Epithelial cell of esophagus (primary cell): Measurements from ENCODE around the gene TUBD1.
"Not testable (repeated sequence)": the region's sequence is repeated elsewhere in the genome, so short reads cannot be mapped to it uniquely, and the experiment has no call there.

Source experiments
- DNase-seq: peaks from one replicate; pipeline ENCODE4 v3.0.0; 2010; ENCODE audit warnings: low read depth
- H3K4me3 ChIP-seq: 2 replicates; pipeline ENCODE4 v1.5.1; 2011; ENCODE audit warnings: mild to moderate bottlenecking, low read length, control low read depth
- CTCF ChIP-seq: IDR thresholded peaks from 2 replicates; pipeline ENCODE4 v1.5.1; 2011; ENCODE audit warnings: low read depth, mild to moderate bottlenecking, low read length, control low read depth, inconsistent platforms; ENCODE audit not compliant: insufficient read depth; ENCODE audit errors: missing control alignments

Gene TUBD1

DNA sequence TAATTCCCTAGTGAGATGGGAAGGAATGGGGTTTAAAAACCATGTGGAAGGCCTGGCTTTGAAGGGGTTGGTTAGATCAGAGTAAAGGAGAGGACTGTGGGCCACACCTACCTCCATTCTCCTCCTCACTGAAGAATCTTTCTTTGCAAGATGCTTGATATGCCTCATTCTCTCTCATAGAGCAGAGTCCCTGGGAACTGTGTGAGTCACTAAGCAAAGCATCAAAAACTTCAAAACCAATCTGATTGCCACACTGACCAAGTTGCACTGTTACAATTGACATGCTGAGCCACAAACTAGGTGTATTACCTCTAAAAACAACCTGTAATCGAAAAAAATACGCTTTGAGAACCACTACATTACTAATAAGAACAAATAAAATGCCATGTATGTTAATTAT, 2.0 kb downstream of the TUBD1 start:
- TF ChIP-seq CTCF = no peak
- H3K4me3 ChIP-seq = no peak overlapping the region
- peak; percentile 67 for DNase-seq

DNA sequence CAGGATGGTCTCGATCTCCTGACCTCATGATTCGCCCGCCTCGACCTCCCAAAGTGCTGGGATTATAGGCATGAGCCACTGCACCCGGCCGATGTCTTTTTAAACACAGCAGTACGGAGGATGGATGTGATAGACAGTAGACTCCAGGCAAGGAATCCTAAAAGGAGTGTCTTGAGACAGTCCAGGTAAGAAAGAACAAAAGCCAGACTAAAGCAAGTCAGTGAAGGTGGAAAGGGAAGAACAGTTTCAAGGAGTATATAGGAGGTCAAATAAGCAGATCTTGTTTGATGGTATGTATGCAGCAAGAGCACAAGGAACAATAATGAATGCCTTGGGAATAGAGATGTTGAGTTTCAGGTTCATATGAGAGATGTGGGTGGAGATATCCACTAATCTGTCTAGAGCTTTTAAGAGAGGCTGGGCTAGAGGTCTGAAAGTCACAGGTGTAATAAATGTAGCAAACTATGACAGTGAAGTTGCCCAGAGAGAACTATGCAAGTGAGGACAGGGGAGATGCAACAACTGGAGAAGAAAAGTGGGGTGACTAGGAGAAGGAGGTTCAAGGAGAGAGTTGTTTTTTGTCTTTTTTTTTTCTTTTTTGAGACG, 4.5 kb downstream of the TUBD1 start:
- no peak for TF ChIP-seq CTCF
- DNase-seq = no peak
- no peak overlapping the region for H3K4me3 ChIP-seq

DNA sequence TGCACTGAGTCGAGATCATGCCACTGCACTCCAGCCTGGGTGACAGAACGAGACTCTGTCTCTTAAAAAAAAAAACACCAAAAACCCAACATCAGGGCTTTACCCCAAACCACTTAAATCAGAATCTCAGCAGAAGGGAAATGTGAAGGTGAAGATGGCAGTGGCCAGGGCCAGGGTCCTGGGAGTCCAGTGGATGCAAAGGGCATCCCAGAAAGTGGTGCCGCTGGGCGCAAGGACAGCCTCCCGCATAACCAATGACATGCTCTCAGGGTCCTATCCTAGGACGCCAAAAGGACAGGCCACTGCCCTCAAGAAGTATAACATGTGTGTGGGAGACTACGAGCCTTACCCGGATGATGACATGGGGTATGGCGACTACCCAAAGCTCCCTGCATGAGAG, 7.9 kb downstream of the TUBD1 start:
- no peak for TF ChIP-seq CTCF
- DNase-seq = no peak
- no peak overlapping the region for H3K4me3 ChIP-seq

DNA sequence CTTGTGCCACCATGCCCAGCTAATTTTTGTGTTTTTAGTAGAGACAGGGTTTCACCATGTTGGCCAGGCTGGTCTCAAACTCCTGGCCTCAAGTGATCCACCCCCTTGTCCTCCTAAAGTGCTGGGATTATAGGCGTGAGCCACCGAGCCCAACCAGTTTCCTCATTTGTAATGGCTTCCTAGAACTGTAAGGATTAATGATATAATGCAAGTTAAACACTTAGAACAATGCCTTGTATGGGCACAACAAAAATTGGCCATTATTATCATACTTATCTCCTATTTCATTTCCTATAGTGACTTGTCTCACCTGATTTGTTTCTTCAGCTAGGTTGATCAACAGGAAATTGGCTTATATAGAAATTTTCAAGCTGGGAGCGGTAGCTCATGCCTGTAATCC, 14.1 kb downstream of the TUBD1 start:
- H3K4me3 ChIP-seq = no peak overlapping the region
- no peak for DNase-seq
- no peak for TF ChIP-seq CTCF

DNA sequence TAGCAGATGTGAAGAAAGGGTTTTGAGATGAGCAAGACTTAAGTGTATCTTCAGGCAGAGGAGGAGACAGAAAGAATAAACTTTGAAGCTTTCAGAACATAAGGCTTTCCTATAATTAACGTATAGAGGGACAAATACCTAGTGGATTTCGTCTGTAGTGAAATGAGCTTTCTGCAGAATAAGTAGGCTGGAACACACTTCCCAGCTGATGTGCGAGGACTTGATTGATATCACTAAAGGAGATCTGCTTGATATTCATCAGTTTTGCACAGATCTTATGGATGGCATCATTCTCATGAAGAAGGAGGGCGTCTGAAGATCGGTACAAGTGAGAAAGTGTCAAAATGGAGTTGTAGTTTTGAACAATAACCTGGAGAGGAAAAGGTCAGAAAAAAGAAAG, 14.8 kb downstream of the TUBD1 start:
- no peak overlapping the region for H3K4me3 ChIP-seq
- DNase-seq = no peak
- no peak for TF ChIP-seq CTCF

- H3K4me3 ChIP-seq = no peak overlapping the region
- no peak for TF ChIP-seq CTCF
- DNase-seq = no peak
These were observed 16.6 kb downstream of the TUBD1 start for GRCh38 chr17:59876107-59876506.

GRCh38 chr17:59874376-59874775, 18.4 kb downstream of the TUBD1 start:
- TF ChIP-seq CTCF = no peak
- H3K4me3 ChIP-seq = no peak overlapping the region
- no peak for DNase-seq

GRCh38 chr17:59873414-59873813, 19.3 kb downstream of the TUBD1 start:
- DNase-seq, H3K4me3 ChIP-seq: not testable (repeated sequence)
